HG03095 (cell line): ENCODE results near the gene PCNX2.
"Not testable (repeated sequence)": the region's sequence is repeated elsewhere in the genome, so short reads cannot be mapped to it uniquely, and the experiment has no call there.

ENCODE experiments used
- ATAC-seq: cut with Tn5 transposase; IDR thresholded peaks from one replicate; pipeline ENCODE4 v1.9.1; 2021; ENCODE audit warnings: moderate library complexity; ENCODE audit not compliant: unreplicated experiment

Gene PCNX2

GRCh38 chr1:233227930-233228465 lies 67.5 kb downstream of the PCNX2 start:
- no peak for ATAC-seq

GRCh38 chr1:233224311-233224710 lies 71.2 kb downstream of the PCNX2 start:
- no peak for ATAC-seq

- ATAC-seq, result no peak
These were observed 77.7 kb downstream of the PCNX2 start for GRCh38 chr1:233217832-233218231.

- no peak for ATAC-seq
These were observed 79.5 kb downstream of the PCNX2 start for GRCh38 chr1:233216009-233216408.

- ATAC-seq, result no peak
These were observed 80.3 kb downstream of the PCNX2 start for GRCh38 chr1:233215135-233215760.

- ATAC-seq, result no peak
These were observed 83.9 kb downstream of the PCNX2 start for GRCh38 chr1:233211595-233211994.

- no peak for ATAC-seq
These were observed 84.4 kb downstream of the PCNX2 start for GRCh38 chr1:233211106-233211505.

- no peak for ATAC-seq
These were observed 86.0 kb downstream of the PCNX2 start for GRCh38 chr1:233209481-233209880.

- no peak for ATAC-seq
These were observed 86.8 kb downstream of the PCNX2 start for GRCh38 chr1:233208687-233209086.

- no peak for ATAC-seq
These were observed 97.6 kb downstream of the PCNX2 start for GRCh38 chr1:233197940-233198339.

GRCh38 chr1:233193741-233194140 lies 101.8 kb downstream of the PCNX2 start:
- no peak for ATAC-seq

GRCh38 chr1:233190987-233191386 lies 104.5 kb downstream of the PCNX2 start:
- ATAC-seq, result no peak

- ATAC-seq, result no peak
These were observed 106.0 kb downstream of the PCNX2 start for GRCh38 chr1:233189526-233189925.

- ATAC-seq, result no peak
These were observed 107.5 kb downstream of the PCNX2 start for GRCh38 chr1:233188061-233188460.

- ATAC-seq, result no peak
These were observed 112.1 kb downstream of the PCNX2 start for GRCh38 chr1:233183226-233184020.

GRCh38 chr1:233182587-233182986 lies 112.9 kb downstream of the PCNX2 start:
- ATAC-seq, result no peak

- ATAC-seq, result no peak
These were observed 114.7 kb downstream of the PCNX2 start for GRCh38 chr1:233180641-233181364.

GRCh38 chr1:233179638-233180037 lies 115.9 kb downstream of the PCNX2 start:
- ATAC-seq, result not testable (repeated sequence)

GRCh38 chr1:233172201-233172600 lies 123.3 kb downstream of the PCNX2 start:
- no peak for ATAC-seq

- ATAC-seq, result no peak
These were observed 124.8 kb downstream of the PCNX2 start for GRCh38 chr1:233170741-233171140.

- ATAC-seq, result no peak
These were observed 127.1 kb downstream of the PCNX2 start for GRCh38 chr1:233168384-233168783.

GRCh38 chr1:233166896-233167295 lies 128.6 kb downstream of the PCNX2 start:
- ATAC-seq, result no peak
